Activated CD4-positive, CD25-positive, alpha-beta regulatory T cell (primary cell): Measurements from ENCODE around the gene CHMP4B.

Source experiments
- DNase-seq, 4 experiments: peaks; one replicate each; lab custom pipeline; 2025; lab: John Stamatoyannopoulos, UW

Gene CHMP4B

GRCh38 chr20:33839591-33839990, 28.4 kb downstream of the CHMP4B start:
- DNase-seq: no peak

GRCh38 chr20:33840160-33840559, 29.0 kb downstream of the CHMP4B start:
- DNase-seq: no peak

- no peak for DNase-seq
Observed at GRCh38 chr20:33840759-33841435, 29.7 kb downstream of the CHMP4B start.

DNA sequence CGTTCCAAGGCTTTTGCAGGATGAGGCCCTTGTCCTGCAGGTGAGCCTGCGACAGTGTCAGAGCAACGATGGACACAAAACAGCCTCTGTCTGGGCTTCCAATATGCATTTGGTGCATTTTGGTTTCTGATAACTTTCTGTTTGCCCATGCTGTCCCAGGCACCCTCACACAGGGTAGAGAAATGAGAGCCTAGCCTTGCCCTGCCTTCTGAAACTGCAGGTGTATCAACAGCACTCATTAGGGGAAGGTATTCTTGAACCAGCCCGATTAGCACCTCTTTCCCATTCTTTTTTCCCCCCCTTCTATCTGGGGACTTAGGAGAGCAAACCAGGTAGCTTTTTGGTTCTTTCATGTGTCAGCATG, 30.3 kb downstream of the CHMP4B start:
- no peak for DNase-seq

- no peak for DNase-seq
Observed at GRCh38 chr20:33842346-33842745, 31.2 kb downstream of the CHMP4B start.

DNA sequence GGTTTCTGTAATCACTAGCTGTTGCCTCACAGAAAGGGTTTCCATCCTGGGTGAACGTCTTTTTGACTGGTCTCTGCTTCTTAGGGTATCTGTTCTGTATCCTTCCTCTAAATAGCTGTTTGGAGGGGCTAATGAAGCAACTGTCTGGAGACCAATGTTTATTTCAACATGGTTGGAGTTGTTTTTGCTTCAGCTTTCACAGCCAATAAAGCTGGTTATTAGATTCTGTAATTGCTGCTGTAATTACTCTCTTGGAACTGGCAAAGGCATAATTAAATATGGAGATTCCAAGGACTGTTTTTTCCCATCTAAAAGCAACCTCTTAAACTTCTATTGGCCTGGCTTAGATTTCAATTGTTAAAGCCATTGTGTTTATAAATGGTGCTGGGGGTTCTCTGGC, 31.9 kb downstream of the CHMP4B start:
- no peak for DNase-seq

- DNase-seq: no peak
Observed at GRCh38 chr20:33843854-33844253, 32.7 kb downstream of the CHMP4B start.

DNA sequence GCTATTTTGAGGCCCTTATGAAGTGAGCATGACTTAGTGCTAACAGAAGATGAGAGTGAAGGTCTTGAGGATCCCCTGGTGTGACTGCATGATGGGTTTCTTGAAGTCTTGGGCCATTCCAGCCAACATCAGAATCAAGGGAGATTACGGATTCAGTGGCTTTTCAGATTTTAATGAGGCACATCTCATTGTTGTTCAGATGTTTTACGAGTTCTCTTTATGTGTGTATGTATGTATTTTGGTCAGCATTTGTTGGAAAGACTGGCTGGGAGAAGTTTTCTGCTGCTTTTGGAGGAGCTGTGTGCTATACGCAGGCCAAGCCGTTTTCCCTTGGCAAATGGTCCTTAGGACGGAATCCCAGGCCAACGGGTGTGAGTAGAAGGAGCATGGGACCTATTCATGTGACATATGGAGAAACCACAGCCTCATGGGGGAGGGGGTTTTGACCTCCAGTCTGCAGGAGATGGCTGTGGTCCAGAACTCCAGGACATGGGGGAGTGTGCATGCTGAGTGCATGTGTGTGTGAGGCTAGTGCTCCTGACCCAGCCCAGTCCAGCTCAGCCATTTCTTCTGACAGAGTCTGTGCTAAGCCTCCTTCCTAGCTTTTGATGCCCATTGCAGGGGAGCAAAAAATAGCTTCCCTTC, 35.3 kb downstream of the CHMP4B start:
- DNase-seq: no peak

DNA sequence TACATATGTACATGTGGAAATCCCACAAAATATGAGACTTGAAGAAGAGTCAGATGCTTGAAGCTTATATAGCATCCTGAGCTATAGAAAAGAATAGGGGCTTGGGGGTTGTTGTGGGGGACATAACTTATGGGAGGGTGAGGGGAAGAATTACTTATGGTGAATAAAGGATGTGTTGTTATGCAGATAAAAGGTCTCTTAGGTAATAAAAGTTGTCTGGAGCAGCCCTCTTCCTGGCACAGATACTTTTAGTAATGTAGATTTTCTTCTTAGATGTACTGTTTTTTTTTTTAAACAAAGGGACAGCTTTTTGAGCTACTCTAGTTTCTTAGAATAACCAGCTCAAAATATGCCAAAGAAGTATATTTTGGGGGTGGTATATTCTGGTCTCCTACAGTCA, 35.9 kb downstream of the CHMP4B start:
- DNase-seq: no peak

DNA sequence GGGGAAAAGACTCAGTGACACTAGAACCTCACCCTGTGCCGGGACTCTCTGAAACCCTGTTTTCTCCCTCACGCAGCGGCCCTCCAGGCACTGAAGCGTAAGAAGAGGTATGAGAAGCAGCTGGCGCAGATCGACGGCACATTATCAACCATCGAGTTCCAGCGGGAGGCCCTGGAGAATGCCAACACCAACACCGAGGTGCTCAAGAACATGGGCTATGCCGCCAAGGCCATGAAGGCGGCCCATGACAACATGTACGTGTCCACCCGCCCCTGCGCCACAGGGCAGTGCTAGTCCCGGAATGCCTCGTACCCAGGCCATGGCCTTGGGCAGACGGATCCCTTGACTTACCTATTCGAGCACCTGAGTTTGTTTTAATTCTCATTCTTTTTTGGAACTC, 37.2 kb downstream of the CHMP4B start:
- DNase-seq: no peak

GRCh38 chr20:33850159-33850558, 39.0 kb downstream of the CHMP4B start:
- no peak for DNase-seq

- no peak for DNase-seq
Observed at GRCh38 chr20:33851842-33852466, 40.8 kb downstream of the CHMP4B start.

DNA sequence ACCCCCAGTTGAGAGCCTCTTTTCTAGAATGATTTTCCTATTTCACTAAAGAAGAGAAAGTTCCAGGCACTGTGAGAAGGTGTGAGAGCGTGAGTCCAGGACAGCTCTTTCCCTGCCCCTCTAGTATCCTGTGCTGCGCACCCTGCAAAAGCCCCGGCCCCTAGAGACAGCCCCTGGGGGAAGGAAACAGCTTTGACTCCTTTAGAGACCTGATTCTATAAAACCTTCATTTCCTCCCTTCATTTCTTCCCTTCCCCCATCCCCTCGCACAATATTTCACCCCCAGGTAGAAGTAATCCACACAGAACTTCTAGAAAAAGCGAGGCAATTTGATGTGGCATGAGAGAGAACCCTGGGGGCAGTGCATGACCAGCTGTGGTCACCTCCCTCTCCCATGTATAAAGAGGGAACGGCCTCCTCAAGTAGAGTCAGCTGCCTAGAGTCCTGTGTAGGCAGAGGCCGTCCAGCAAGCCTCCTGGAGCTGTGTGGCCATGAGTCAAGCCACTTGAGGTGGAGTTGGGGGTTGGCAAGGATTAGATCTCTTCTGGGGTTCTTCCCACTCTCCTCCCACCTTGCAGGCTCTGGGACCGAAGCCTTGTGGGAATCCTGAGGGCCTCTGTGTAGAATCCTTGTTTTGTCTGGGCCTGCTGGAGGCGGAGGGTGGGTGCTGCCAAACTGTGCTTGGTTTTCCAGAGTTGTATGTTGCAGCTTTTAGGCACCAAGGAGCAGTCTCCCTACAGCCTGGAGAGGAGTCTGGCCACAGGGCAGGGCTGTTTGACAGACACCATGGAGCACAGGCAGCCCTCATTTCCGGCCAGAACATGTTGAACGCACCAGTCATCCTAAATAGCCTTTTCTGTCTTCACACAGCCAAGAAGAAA, 41.7 kb downstream of the CHMP4B start:
- DNase-seq: no peak

GRCh38 chr20:33853507-33853813, 42.3 kb downstream of the CHMP4B start:
- peak in 2 of 4 experiments; percentile 10 to 16 for DNase-seq

DNA sequence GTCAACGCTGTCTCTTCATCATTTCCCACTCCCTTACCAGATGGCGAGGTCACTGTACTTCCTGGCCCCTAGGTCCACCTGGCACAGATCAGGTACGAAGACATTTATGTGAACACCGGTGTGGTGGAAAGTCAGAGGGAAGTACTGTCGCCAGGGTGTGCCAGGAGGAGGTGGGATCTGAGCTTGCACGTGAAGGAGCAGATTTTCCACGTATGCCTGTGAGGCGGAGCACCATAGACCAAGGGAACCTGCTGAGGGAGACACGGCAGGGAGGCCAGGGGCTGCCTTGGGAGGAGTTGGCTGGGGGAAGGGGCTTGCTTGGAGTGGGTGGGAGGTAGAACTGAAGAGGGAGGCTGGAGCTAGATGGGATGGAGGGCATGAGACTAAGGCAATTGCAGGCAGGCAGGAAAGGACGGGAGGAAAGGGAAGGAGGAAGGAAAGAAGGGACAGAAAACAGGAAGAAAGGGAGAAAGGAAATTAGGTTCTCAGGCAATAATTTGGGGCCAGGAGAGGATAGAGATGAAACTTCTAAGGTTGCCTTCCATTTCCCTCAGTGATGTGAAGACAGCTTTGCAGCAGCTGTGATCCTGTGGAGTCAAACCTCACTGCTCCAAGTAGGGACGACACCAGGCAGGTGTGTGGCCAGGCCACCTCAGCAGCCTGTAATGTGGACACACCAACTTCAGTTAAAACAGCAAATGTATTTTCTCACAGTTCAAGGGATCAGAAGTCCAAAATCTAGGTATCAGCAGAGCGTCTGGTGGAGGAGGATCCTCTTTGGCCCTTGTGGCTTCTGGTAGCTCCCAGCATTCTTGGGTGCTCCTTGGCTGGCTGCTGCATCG, 46.8 kb downstream of the CHMP4B start:
- no peak for DNase-seq

GRCh38 chr20:33858666-33859065, 47.5 kb downstream of the CHMP4B start:
- no peak for DNase-seq

- peak in 1 of 4 experiments; percentile 9 for DNase-seq
Observed at GRCh38 chr20:33859157-33859695, 48.1 kb downstream of the CHMP4B start.

DNA sequence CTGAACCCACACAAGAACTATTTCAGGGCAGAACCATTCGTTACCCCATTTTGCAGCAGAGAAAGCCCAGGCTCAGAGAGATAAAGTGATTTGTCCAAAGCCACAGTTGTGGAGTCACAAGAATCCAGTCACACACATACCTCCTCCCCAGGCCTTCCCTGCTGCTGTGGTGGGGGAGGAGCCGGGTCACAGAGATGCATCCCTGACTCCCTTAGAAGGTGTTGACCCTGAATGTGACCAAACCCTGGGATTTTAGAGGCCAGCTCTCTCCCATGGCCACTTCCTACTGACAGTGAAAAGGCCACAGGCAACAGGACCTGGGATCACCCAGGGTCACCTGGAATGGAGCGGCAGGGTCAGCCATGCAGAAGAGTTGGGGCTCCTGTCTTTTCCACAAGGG, 48.6 kb downstream of the CHMP4B start:
- no peak for DNase-seq

DNA sequence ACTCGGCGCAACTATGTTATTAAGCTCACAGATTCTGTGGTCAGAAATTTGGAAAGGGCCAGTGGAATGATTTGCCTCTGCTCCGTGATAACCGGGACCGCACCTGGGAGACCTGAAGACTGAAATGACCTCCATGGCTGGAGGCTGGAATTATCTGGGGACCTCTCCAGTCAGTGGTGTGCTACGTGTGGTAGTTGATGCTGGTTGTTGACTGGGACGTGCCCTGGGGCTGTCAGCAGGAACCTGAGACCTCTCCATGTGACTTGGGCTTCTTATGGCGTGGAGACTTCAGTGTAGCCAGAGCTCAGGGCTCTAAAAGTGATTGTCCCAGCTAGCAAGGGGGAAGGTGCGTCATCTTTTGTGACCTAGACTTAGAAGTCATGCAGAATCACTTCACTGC, 50.3 kb downstream of the CHMP4B start:
- DNase-seq: no peak

GRCh38 chr20:33862709-33863403, 51.7 kb downstream of the CHMP4B start:
- peak in 3 of 4 experiments; percentile 9 to 11 (median 10) for DNase-seq
